Neural cell (in vitro differentiated cells): ENCODE measurements around the gene IRF2BP2.
A peak's percentile ranks its signal among the peaks of the same experiment; 100 is the strongest.

Experiments used
- CTCF ChIP-seq: fragments of 450-650 bp; IDR thresholded peaks from 2 replicates; pipeline ENCODE4 v1.5.1; 2014; ENCODE audit warnings: antibody characterized with exemption, mild to moderate bottlenecking, moderate library complexity; ENCODE audit not compliant: poor library complexity, severe bottlenecking
- EP300 ChIP-seq: fragments of 450-650 bp; conservative IDR thresholded peaks from 2 replicates; pipeline ENCODE4 v1.6.1; 2014; ENCODE audit warnings: antibody characterized with exemption, mild to moderate bottlenecking, moderate library complexity; ENCODE audit not compliant: poor library complexity, severe bottlenecking
- EZH2 ChIP-seq: fragments of 200-600, 300-800 bp; shearing (Covaris generic), sonication (generic); IDR thresholded peaks from 2 replicates; pipeline ENCODE4 v1.6.1; 2014; ENCODE audit warnings: antibody characterized with exemption, low read length, borderline replicate concordance, mild to moderate bottlenecking; ENCODE audit not compliant: insufficient read depth, poor library complexity, severe bottlenecking
- MXI1 ChIP-seq: fragments of 450-650 bp; conservative IDR thresholded peaks from 2 replicates; pipeline ENCODE4 v1.6.1; 2014; ENCODE audit warnings: antibody characterized with exemption, mild to moderate bottlenecking; ENCODE audit not compliant: poor library complexity, severe bottlenecking
- POLR2AphosphoS5 ChIP-seq: IDR thresholded peaks from 2 replicates; pipeline ENCODE4 v1.6.1; 2012
- RAD21 ChIP-seq: fragments of 450-650 bp; conservative IDR thresholded peaks from 2 replicates; pipeline ENCODE4 v1.6.1; 2014; ENCODE audit warnings: antibody characterized with exemption, mild to moderate bottlenecking, moderate library complexity
- REST ChIP-seq: IDR thresholded peaks from 2 replicates; pipeline ENCODE4 v1.6.1; 2012; ENCODE audit warnings: borderline replicate concordance
- SMC3 ChIP-seq: fragments of 450-650 bp; conservative IDR thresholded peaks from 2 replicates; pipeline ENCODE4 v1.6.1; 2014; ENCODE audit warnings: antibody characterized with exemption, mild to moderate bottlenecking, moderate library complexity; ENCODE audit not compliant: poor library complexity
- TAF1 ChIP-seq: IDR thresholded peaks from 2 replicates; pipeline ENCODE4 v1.6.1; 2012; ENCODE audit warnings: low read depth

- TF ChIP-seq CTCF (no peak), EZH2 (no peak), TAF1 (peak; percentile 90), POLR2AphosphoS5 (peak; percentile 99), RAD21 (no peak), EP300 (no peak), SMC3 (peak; percentile 72), REST (peak; percentile 90), MXI1 (no peak)
These were observed at the start of gene IRF2BP2 for GRCh38 chr1:234610061-234610665.
